ENCODE measurements around the gene HOXA13. TPM values are rescaled to one million over a fixed set of nuclear protein-coding genes. Genes with fewer than 3 reads are reported as not detected.
A peak's percentile ranks its signal among the peaks of the same experiment; 100 is the strongest.

The HOXA13 gene
- total and polyA plus RNA-seq, 2 experiments from 2014 or later, result not detected

- H3K4me2 ChIP-seq, result no peak overlapping the region
- no peak overlapping the region for H3K27ac Mint-ChIP-seq
Measured at GRCh38 chr7:27247000-27247399, 47.1 kb upstream of the HOXA13 start.

GRCh38 chr7:27245798-27246691 is 46.2 kb upstream of the HOXA13 start:
- Histone ChIP-seq H3K4me1 (ENCODE audit: insufficient read depth) (peaks cover 61% of the 10 kb centered on the region), H3K36me3 (ENCODE audit: insufficient read depth) (no peaks in the 10 kb centered on the region), H3K4me3 (peak overlapping the region; percentile 47), H4K20me1 (replicated peaks; ENCODE audit: insufficient read depth) (peaks cover 49% of the 10 kb centered on the region), H3F3A (replicated peaks; ENCODE audit: low read depth) (peaks cover 46% of the 10 kb centered on the region), H3K4me2 (peak overlapping the region; percentile 75), H3K9me2 (ENCODE audit: insufficient read depth) (no peaks in the 10 kb centered on the region), H2AFZ (no peak overlapping the region; the same call in 1 of the 2 replicates), H3K79me2 (replicated peaks; ENCODE audit: insufficient read depth) (no peaks in the 10 kb centered on the region), H3K27ac (ENCODE audit: low read depth) (no peak overlapping the region), H3K27me3 (ENCODE audit: insufficient read depth) (peaks cover 100% of the 10 kb centered on the region)
- DNase-seq (ENCODE audit: low spot score), result peak; percentile 71
- Mint-ChIP-seq H3K4me1 (peaks cover 44% of the 10 kb centered on the region), H3K9me3 (no peaks in the 10 kb centered on the region; the same call in 2 of the 3 replicates), H3K27ac (no peak overlapping the region), H3K27me3 (ENCODE audit: insufficient read depth, low read depth, poor library complexity) (peaks cover 99% of the 10 kb centered on the region), H3K36me3 (ENCODE audit: low read depth) (no peaks in the 10 kb centered on the region; the same call in 2 of the 3 replicates), H3K4me3 (peak overlapping the region; percentile 53)
- peak; percentile 38 for ATAC-seq
- TF ChIP-seq EZH2 (IDR thresholded peaks at IDR 0.05; ENCODE audit: low read depth, unreplicated experiment) (peak; percentile 94), EZH2phosphoT487 (IDR thresholded peaks at IDR 0.05; ENCODE audit: unreplicated experiment) (peak; percentile 89), STAT1 (IDR thresholded peaks at IDR 0.05; ENCODE audit: unreplicated experiment) (no peak), NANOG (IDR thresholded peaks at IDR 0.05; ENCODE audit: borderline replicate concordance) (no peak), CTCF (conservative IDR thresholded peaks at IDR 0.05; ENCODE audit: low read depth in 2 of 2) (no peak), ZNF462 (CRISPR knock-in tag; IDR thresholded peaks at IDR 0.05) (no peak), ZNF331 (CRISPR knock-in tag; IDR thresholded peaks at IDR 0.05; ENCODE audit: low read depth) (no peak)

More at GRCh38 chr7:27247000-27247399, 47.1 kb upstream of the HOXA13 start:
- H3K79me2 ChIP-seq (replicated peaks; ENCODE audit: insufficient read depth), result no peaks in the 10 kb centered on the region
- DNase-seq (ENCODE audit: low spot score), result peak; percentile 31
- H3K27ac ChIP-seq (ENCODE audit: low read depth), result no peak overlapping the region
- H3K9me2 ChIP-seq (ENCODE audit: insufficient read depth), result no peaks in the 10 kb centered on the region
- Mint-ChIP-seq H3K36me3 (ENCODE audit: low read depth) (no peaks in the 10 kb centered on the region; the same call in 2 of the 3 replicates), H3K27me3 (ENCODE audit: insufficient read depth, low read depth, poor library complexity) (peaks cover 99% of the 10 kb centered on the region), H3K9me3 (no peaks in the 10 kb centered on the region; the same call in 2 of the 3 replicates), H3K4me3 (peak overlapping the region; percentile 43; the same call in 1 of the 3 replicates), H3K4me1 (peaks cover 41% of the 10 kb centered on the region)
- H4K20me1 ChIP-seq (replicated peaks; ENCODE audit: insufficient read depth), result peaks cover 47% of the 10 kb centered on the region
- H3K4me3 ChIP-seq, result peak overlapping the region; percentile 47; the same call in 1 of the 2 replicates
- H3F3A ChIP-seq (replicated peaks; ENCODE audit: low read depth), result peaks cover 42% of the 10 kb centered on the region
- TF ChIP-seq CREB1 (CRISPR knock-in tag; IDR thresholded peaks at IDR 0.05; ENCODE audit: low read depth), result no peak
- TF ChIP-seq EZH2phosphoT487 (IDR thresholded peaks at IDR 0.05; ENCODE audit: unreplicated experiment), result peak; percentile 15
- peak; percentile 86 for TF ChIP-seq EZH2 (IDR thresholded peaks at IDR 0.05; ENCODE audit: low read depth, unreplicated experiment)
- no peak for TF ChIP-seq JUNB (IDR thresholded peaks at IDR 0.05; ENCODE audit: unreplicated experiment)
- ATAC-seq, result no peak
- peaks cover 61% of the 10 kb centered on the region for H3K4me1 ChIP-seq (ENCODE audit: insufficient read depth)
- no peak overlapping the region for H2AFZ ChIP-seq
- H3K27me3 ChIP-seq (ENCODE audit: insufficient read depth), result peaks cover 100% of the 10 kb centered on the region
- H3K36me3 ChIP-seq (ENCODE audit: insufficient read depth), result no peaks in the 10 kb centered on the region

All from GM23338 (cell line).